ENCODE data around the gene KIAA0408. TPM values are rescaled to one million over a fixed set of nuclear protein-coding genes. Genes with fewer than 3 reads are reported as not detected.

KIAA0408 gene
- total RNA-seq (2021; ENCODE audit: unreplicated experiment), result 0.25 TPM
- 0.05 TPM in 1 of 2 replicates, not detected in the other for polyA plus RNA-seq (2012)
- percentile 25 among the genes with signal in this experiment for Bru-seq, nascent RNA
- BruChase-seq, experiment 1, labeled RNA remaining after a 6-hour chase, result not detected
- BruChase-seq, experiment 2, labeled RNA remaining after a 2-hour chase, result not detected
- long read RNA-seq, result 0 reads

GRCh38 chr6:127459231-127459641 lies at the start of gene KIAA0408:
Gene KIAA0408, minus strand, starts transcription at chr6:127459389. Its CDS starts 5,408 bp downstream, at chr6:127453981.
- Histone ChIP-seq H3K9me3 (ENCODE audit: control insufficient read depth in 1 of 2, insufficient read depth in 1 of 2, low read depth in 1 of 2, low read length in 2 of 2) (no peaks in the 10 kb centered on the region), H3K4me2 (ENCODE audit: low read length) (no peak within 1 kb of the TSS), H3K27ac (ENCODE audit: low read depth, low read length) (no peak within 1 kb of the TSS), H3K9ac (ENCODE audit: low read length) (no peak within 1 kb of the TSS), H3K79me2 (ENCODE audit: insufficient read depth, low read length) (no peaks in the 10 kb centered on the region), H4K20me1 (ENCODE audit: insufficient read depth) (no peaks in the 10 kb centered on the region), H2AFZ (ENCODE audit: low read depth, low read length, poor library complexity, severe bottlenecking) (no peak within 1 kb of the TSS), H3K9me2 (ENCODE audit: insufficient read depth) (no peaks in the 10 kb centered on the region), H3K4me1 (ENCODE audit: control insufficient read depth in 1 of 2, insufficient read depth in 2 of 2, low read length in 2 of 2) (no peaks in the 10 kb centered on the region), H3K27me3 (ENCODE audit: insufficient read depth, low read length) (no peaks in the 10 kb centered on the region), H3K36me3 (ENCODE audit: control insufficient read depth in 1 of 2, insufficient read depth in 2 of 2, low read length in 2 of 2) (no peaks in the 10 kb centered on the region), H3K4me3 (replicated peaks in 1 of 2; ENCODE audit: low read depth in 1 of 2, low read length in 2 of 2) (no peak within 1 kb of the TSS)
- intact Hi-C loops (cut with micrococcal nuclease), result no loop called here
- POLR2A ChIA-PET, result no interaction called here
- CTCF ChIA-PET, result interaction anchor here (1.1 kb wide), 1 partner anchor 155 kb away, joined by 3 read pairs; no protein-coding TSS in a partner anchor
- RAD21 ChIA-PET (ENCODE audit: low non-redundant PET in 1 of 2, low total read pairs in 2 of 2, uncharacterized antibody in 2 of 2, unreplicated experiment in 2 of 2), result no interaction called here
- no peak for DNase-seq (ENCODE audit: low read depth, low spot score)
- ATAC-seq, result no peak
- BruUV-seq (replicated peaks), result no TSS peak
- TF ChIP-seq REST (IDR thresholded peaks at IDR 0.05; ENCODE audit: low read depth), result no peak
- TF ChIP-seq SP1 (IDR thresholded peaks at IDR 0.05; ENCODE audit: low read depth), result no peak
- no peak for TF ChIP-seq ELF1 (IDR thresholded peaks at IDR 0.05; ENCODE audit: borderline replicate concordance, low read depth)
- TF ChIP-seq TCF7L2 (IDR thresholded peaks at IDR 0.05; ENCODE audit: borderline replicate concordance, extremely low read depth, insufficient read depth, insufficient read length), result no peak
- no peak for TF ChIP-seq EZH2 (IDR thresholded peaks at IDR 0.05)
- no peak for TF ChIP-seq CEBPB (IDR thresholded peaks at IDR 0.05; ENCODE audit: low read depth)
- no peak for TF ChIP-seq POLR2AphosphoS5 (IDR thresholded peaks at IDR 0.05; ENCODE audit: low read depth, low read length)
- no peak for TF ChIP-seq ZBTB33 (IDR thresholded peaks at IDR 0.05; ENCODE audit: extremely low read depth, insufficient replicate concordance, low read length)
- no peak for TF ChIP-seq JUND (IDR thresholded peaks at IDR 0.05)
- no peak for TF ChIP-seq ZFX (IDR thresholded peaks at IDR 0.05)
- TF ChIP-seq SRF (IDR thresholded peaks at IDR 0.05; ENCODE audit: low read depth), result no peak
- no peak for TF ChIP-seq YY1 (IDR thresholded peaks at IDR 0.05; ENCODE audit: extremely low read depth, insufficient replicate concordance, low read depth, low read length)
- TF ChIP-seq SIN3A (IDR thresholded peaks at IDR 0.05; ENCODE audit: low read depth), result no peak
- TF ChIP-seq POLR2A (IDR thresholded peaks at IDR 0.05; ENCODE audit: borderline replicate concordance, extremely low read depth, insufficient read depth, insufficient read length), result no peak
- no peak for TF ChIP-seq ATF3 (IDR thresholded peaks at IDR 0.05)
